ENCODE measurements around the gene ZNF672. TPM values are rescaled to one million over a fixed set of nuclear protein-coding genes. Genes with fewer than 3 reads are reported as not detected.

ZNF672 gene
- total RNA-seq, 1 experiment from 2014 or later = 27.6 TPM

GRCh38 chr1:248858096-248858890, 20.3 kb downstream of the ZNF672 start:
- BruUV-seq (replicated peaks) = TSS peak; percentile 60
- RAD21 ChIA-PET (ENCODE audit: low non-redundant PET in 1 of 2, low total read pairs in 2 of 2, uncharacterized antibody in 2 of 2, unreplicated experiment in 2 of 2) = no interaction called here
- intact Hi-C loops (cut with micrococcal nuclease) = loop anchor here (1.0 kb wide), 1 partner anchor 48 kb away; the partner anchor contains the start of gene PGBD2
- TF ChIP-seq ZFX (IDR thresholded peaks at IDR 0.05) (peak; percentile 75; the same call in 1 of the 2 replicates), JUND (IDR thresholded peaks at IDR 0.05) (no peak), POLR2AphosphoS5 (IDR thresholded peaks at IDR 0.05; ENCODE audit: low read depth, low read length) (peak; percentile 19; the same call in 1 of the 2 replicates), RAD21 (IDR thresholded peaks at IDR 0.05; ENCODE audit: low read depth) (no peak), EZH2 (IDR thresholded peaks at IDR 0.05) (no peak), POLR2A (IDR thresholded peaks at IDR 0.05; ENCODE audit: borderline replicate concordance, extremely low read depth, insufficient read depth, insufficient read length) (peak; percentile 35), TCF7L2 (IDR thresholded peaks at IDR 0.05; ENCODE audit: borderline replicate concordance, extremely low read depth, insufficient read depth, insufficient read length) (peak; percentile 17), SP1 (IDR thresholded peaks at IDR 0.05; ENCODE audit: low read depth) (no peak), SRF (IDR thresholded peaks at IDR 0.05; ENCODE audit: low read depth) (no peak), SIN3A (IDR thresholded peaks at IDR 0.05; ENCODE audit: low read depth) (no peak; the same call in 1 of the 2 replicates), CBX3 (IDR thresholded peaks at IDR 0.05; ENCODE audit: low read depth) (0 out of 2 replicates have a peak, but pooled peaks have one; percentile 2), ZNF274 (IDR thresholded peaks at IDR 0.05; ENCODE audit: low read depth, low read length) (no peak), ATF3 (IDR thresholded peaks at IDR 0.05) (no peak), ZBTB33 (IDR thresholded peaks at IDR 0.05; ENCODE audit: extremely low read depth, insufficient replicate concordance, low read length) (no peak), CEBPB (IDR thresholded peaks at IDR 0.05; ENCODE audit: low read depth) (no peak), ELF1 (IDR thresholded peaks at IDR 0.05; ENCODE audit: borderline replicate concordance, low read depth) (no peak), YY1 (IDR thresholded peaks at IDR 0.05; ENCODE audit: extremely low read depth, insufficient replicate concordance, low read depth, low read length) (no peak), MAX (IDR thresholded peaks at IDR 0.05) (peak; percentile 66), EZH2phosphoT487 (IDR thresholded peaks at IDR 0.05; ENCODE audit: borderline replicate concordance) (no peak), FOSL1 (IDR thresholded peaks at IDR 0.05; ENCODE audit: low read depth) (no peak), CTCF (IDR thresholded peaks at IDR 0.05 in 2 of 3, conservative IDR thresholded peaks at IDR 0.05 in 1 of 3; ENCODE audit: borderline replicate concordance in 1 of 3, insufficient read depth in 1 of 3, low read depth in 2 of 3, low read length in 2 of 3) (peak; percentile 51 to 64 (median 56); a peak in 5 of 6 replicates), EGR1 (IDR thresholded peaks at IDR 0.05; ENCODE audit: low read depth) (no peak)

More at GRCh38 chr1:248858096-248858890, 20.3 kb downstream of the ZNF672 start:
- H3K79me2 ChIP-seq (ENCODE audit: insufficient read depth, low read length) = peaks cover 33% of the 10 kb centered on the region; the same call in 1 of the 2 replicates
- no peak overlapping the region for H2AFZ ChIP-seq (ENCODE audit: low read depth, low read length, poor library complexity, severe bottlenecking)
- DNase-seq (ENCODE audit: low read depth, low spot score) (peak; percentile 47), ATAC-seq (peak; percentile 66)
- no peaks in the 10 kb centered on the region for H3K9me3 ChIP-seq (ENCODE audit: control insufficient read depth in 1 of 2, insufficient read depth in 1 of 2, low read depth in 1 of 2, low read length in 2 of 2)
- H3K36me3 ChIP-seq (ENCODE audit: control insufficient read depth in 1 of 2, insufficient read depth in 2 of 2, low read length in 2 of 2) = peaks cover 9 to 25% of the 10 kb centered on the region in 2 experiments; a peak in 3 of 4 replicates
- no peaks in the 10 kb centered on the region for H3K27me3 ChIP-seq (ENCODE audit: insufficient read depth, low read length)
- peaks cover 12 to 37% of the 10 kb centered on the region in 2 experiments for H3K4me1 ChIP-seq (ENCODE audit: control insufficient read depth in 1 of 2, insufficient read depth in 2 of 2, low read length in 2 of 2)
- ChIA-PET CTCF (interaction anchor here (0.8 to 1.8 kb wide), 9 partner anchors 14 to 68 kb away, joined by 3 to 24 read pairs (median 5); partner anchors contain the start of gene ZNF672), POLR2A (interaction anchor here (0.9 to 2.8 kb wide), 7 partner anchors 11 to 48 kb away, joined by 3 to 44 read pairs (median 4); partner anchors contain the start of genes PGBD2, SH3BP5L and ZNF672)
- H4K20me1 ChIP-seq (ENCODE audit: insufficient read depth) = no peaks in the 10 kb centered on the region
- H3K27ac ChIP-seq (ENCODE audit: low read depth, low read length) = peak overlapping the region; percentile 79
- peak overlapping the region; percentile 72 for H3K4me2 ChIP-seq (ENCODE audit: low read length)
- peak overlapping the region; percentile 92 for H3K9ac ChIP-seq (ENCODE audit: low read length)
- peak overlapping the region; percentile 66 to 83 for H3K4me3 ChIP-seq (replicated peaks in 1 of 2; ENCODE audit: low read depth in 1 of 2, low read length in 2 of 2)
- H3K9me2 ChIP-seq (ENCODE audit: insufficient read depth) = no peaks in the 10 kb centered on the region
